Glomerular endothelial cell (primary cell): ENCODE results near the gene CWH43. TPM values are rescaled to one million over a fixed set of nuclear protein-coding genes. Genes with fewer than 3 reads are reported as not detected.
"Not testable (repeated sequence)": the region's sequence is repeated elsewhere in the genome, so short reads cannot be mapped to it uniquely, and the experiment has no call there.

Source experiments
- DNase-seq: peaks from one replicate; pipeline ENCODE4 v3.0.0-alpha.2; 2011; ENCODE audit warnings: low read depth, low spot score; ENCODE audit errors: extremely low read depth
- total RNA-seq: library from RNA; depleted of rRNA; stranded (reverse); fragments of >200 nt; gene quantifications from 2 replicates; pipeline ENCODE4 v1.2.3, GENCODE V29; 2015

The CWH43 gene
- total RNA-seq, 1 donor from 2014 or later = not detected

GRCh38 chr4:48974979-48975640 is 11.0 kb upstream of the CWH43 start:
- no peak for DNase-seq

GRCh38 chr4:48976041-48976440 is 10.0 kb upstream of the CWH43 start:
- DNase-seq = no peak

- no peak for DNase-seq
Measured at GRCh38 chr4:48979914-48980579, 6.0 kb upstream of the CWH43 start.

GRCh38 chr4:48984005-48984404 is 2.1 kb upstream of the CWH43 start:
- not testable (repeated sequence) for DNase-seq

DNA sequence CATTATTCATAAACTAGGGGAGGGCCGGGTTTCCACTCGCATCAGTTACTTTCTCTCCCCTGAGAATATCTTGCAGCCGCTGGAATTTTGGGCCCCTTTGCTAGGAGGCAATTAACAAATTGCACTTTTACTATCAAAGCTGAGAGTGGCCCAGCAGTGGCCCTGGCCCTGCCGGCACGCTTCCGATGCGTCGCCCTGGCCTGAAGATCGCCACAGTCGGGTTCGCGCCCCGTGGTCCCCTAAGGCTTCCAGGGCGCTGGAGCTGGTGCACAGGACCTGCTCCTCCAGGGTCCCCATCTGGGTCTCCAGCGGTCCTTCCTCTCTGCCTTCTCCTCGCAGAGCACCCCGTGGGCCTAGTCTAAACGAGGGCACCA is 486 bp upstream of the CWH43 start:
- DNase-seq = no peak

DNA sequence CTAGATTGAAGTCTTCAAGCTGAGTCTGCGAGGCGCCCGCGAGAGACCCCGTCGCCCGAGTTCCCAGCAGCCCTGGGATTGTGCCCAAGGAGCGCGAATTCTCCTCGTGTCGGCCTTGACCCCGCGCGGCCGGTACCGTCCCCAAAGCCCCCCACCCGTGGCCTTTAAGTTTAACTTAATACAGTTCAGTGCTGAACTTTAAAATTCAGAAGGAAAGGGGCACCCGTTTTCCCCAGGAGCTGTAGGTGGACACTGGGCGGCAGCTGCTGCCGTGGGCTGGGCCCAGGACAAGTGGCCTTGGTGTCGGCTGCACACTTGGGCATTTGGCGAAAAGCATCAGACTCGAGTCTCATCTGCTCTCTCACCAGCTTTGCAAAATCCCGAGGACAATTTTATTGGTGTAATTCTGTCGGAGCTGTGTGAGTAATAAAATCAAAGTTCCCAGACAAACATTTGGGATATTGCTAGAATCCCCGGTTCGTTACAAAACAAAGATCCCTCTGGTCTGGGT is 634 bp downstream of the CWH43 start:
- no peak for DNase-seq

GRCh38 chr4:48989461-48990203 is 3.6 kb downstream of the CWH43 start:
- DNase-seq = no peak

GRCh38 chr4:48991357-48991756 is 5.3 kb downstream of the CWH43 start:
- DNase-seq = no peak

DNA sequence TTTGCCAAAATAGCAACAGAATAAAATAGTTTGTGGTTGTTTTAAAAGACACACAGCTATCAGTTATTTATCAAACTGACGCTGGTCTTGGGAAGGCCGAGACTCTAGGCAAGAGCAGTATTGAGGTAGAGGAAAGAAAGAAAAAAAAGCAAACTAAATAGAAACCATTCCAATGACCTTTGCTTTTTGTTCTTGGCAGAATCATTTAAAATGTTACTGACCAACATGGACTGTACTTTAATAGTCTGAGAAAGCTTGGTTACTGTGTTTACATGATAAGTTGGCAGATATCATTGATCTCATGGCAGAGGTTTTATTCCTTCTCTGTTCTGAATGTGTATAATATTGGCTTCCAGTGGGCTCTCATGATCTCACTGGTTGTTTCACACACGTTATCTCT is 11.9 kb downstream of the CWH43 start:
- DNase-seq = no peak

- DNase-seq = no peak
Measured at GRCh38 chr4:48998440-48998839, 12.4 kb downstream of the CWH43 start.

DNA sequence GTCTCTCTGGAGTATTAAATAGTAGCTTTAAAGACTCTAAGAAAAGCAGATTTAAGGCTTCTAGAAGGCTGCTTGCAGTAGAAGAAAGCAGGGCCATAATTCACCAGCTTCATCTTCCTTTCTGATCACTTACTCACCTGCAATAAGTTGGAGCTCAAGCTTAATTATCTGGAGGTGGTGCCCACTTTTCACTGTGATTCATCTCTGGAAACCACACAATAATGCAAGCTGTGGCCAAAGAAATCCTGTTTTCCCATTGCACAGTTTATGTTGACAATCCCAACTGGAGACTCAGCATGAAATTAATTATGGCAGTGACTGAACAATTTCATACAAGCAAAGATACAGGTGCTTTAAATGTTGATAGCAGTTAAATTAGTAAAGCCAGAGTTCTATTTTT is 14.7 kb downstream of the CWH43 start:
- no peak for DNase-seq

GRCh38 chr4:49002931-49003330 is 16.9 kb downstream of the CWH43 start:
- no peak for DNase-seq

- DNase-seq = no peak
Measured at GRCh38 chr4:49018718-49019295, 32.7 kb downstream of the CWH43 start.

DNA sequence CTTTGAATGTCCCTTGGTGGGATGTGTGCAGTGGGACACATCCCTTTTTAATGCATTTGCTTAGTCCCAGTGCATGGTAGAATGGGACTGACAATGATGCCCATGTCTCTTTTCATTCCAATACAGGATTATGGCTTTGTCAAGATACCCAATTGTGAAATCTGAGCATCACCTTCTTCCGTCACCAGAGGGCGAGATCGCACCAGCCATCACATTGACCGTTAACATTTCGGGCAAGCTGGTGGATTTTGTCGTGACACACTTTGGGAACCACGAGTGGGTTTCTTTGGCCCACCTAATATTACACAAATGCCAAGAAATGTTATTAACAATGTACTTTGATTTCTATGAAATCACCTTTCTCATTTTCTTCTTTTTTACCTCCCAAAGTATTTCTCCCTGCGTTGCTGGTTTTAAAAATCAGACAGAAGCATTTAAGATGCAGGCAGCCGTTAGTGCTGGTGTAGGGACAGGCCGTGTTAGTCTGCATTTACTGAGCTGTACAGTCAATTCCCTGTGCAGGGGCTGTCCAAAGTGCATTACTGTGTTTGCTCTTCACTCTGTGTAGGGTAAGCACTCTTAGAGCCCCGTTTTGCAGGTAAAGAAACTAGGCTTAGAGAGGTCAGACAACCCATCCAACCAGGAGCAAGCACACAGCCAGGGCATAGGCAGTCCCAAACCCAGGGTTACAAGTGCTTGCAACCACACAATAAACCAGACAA is 46.5 kb downstream of the CWH43 start:
- DNase-seq = no peak

DNA sequence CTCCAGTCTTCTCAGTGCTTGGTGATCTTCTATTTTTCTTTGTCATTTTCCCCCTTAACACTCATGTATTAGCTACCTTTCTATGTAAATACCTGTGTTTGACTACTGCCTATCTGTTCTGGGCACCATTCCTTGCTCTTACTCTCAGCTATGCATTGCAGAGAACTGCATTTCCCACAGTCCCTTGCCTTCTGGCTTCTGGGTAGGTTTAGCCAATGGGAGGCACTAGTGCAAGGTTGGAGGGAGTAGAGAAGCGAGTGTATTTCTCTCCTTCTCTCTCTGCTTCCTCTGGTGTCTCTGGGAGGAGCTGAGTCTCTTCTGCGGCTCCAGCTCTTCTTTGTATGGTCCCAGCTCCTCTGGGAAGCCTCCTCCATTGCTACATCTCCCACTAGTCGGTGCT is 50.5 kb downstream of the CWH43 start:
- no peak for DNase-seq

- no peak for DNase-seq
Measured at GRCh38 chr4:49044270-49044669, 58.2 kb downstream of the CWH43 start.

- no peak for DNase-seq
Measured at GRCh38 chr4:49058306-49058705, 72.2 kb downstream of the CWH43 start.

GRCh38 chr4:49063670-49064069 is 77.6 kb downstream of the CWH43 start:
- no peak for DNase-seq

GRCh38 chr4:49072196-49072595 is 86.1 kb downstream of the CWH43 start:
- DNase-seq = not testable (repeated sequence)

DNA sequence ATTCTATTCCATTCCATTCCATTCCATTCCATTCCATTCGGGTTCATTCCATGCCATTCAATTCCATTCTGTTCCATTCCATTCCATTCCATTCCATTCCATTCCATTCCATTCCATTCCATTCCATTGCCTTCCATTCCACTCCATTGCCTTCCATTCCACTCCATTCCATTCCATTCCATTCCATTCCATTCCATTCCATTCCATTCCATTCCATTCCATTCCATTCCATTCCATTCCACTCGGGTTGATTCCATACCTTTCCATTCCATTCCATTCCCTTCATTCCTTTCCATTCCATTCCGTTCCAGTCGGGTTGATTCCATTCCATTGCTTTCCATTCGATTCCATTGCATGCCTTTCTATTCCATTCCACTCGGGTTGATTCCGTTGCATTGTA is 105.8 kb downstream of the CWH43 start:
- not testable (repeated sequence) for DNase-seq
